PFSK-1 (cell line): ENCODE measurements around the gene C5orf22.

Experiments
- FOXP2 ChIP-seq: optimal IDR thresholded peaks from 2 replicates; pipeline ENCODE3; 2011; ENCODE audit warnings: borderline replicate concordance, control low read depth, inconsistent platforms; ENCODE audit not compliant: insufficient read depth; ENCODE audit errors: extremely low read length, extremely low read depth
- POLR2AphosphoS5 ChIP-seq: IDR thresholded peaks from 2 replicates; pipeline ENCODE4 v1.6.1; 2012; ENCODE audit warnings: low read depth, mild to moderate bottlenecking, control low read depth, low read length, moderate library complexity
- REST ChIP-seq, 2 experiments: IDR thresholded peaks; 2 replicates each; pipeline versions ENCODE4 v1.6.1 to v1.8.0; 2011 to 2012; ENCODE audit warnings: low read depth in 2 of 2, low read length in 2 of 2, control low read depth in 1 of 2, inconsistent platforms in 1 of 2, mild to moderate bottlenecking in 1 of 2, moderate library complexity in 1 of 2; ENCODE audit not compliant: insufficient read depth in 1 of 2
- SIN3A ChIP-seq: IDR thresholded peaks from 2 replicates; pipeline ENCODE4 v1.6.1; 2012; ENCODE audit warnings: mild to moderate bottlenecking, low read length, moderate library complexity, borderline replicate concordance; ENCODE audit not compliant: insufficient read depth
- TAF1 ChIP-seq: IDR thresholded peaks from 2 replicates; pipeline ENCODE4 v1.6.1; 2012; ENCODE audit warnings: low read length, control low read depth, borderline replicate concordance; ENCODE audit not compliant: insufficient read depth

Gene C5orf22

GRCh38 chr5:31502506-31502905, 29.6 kb upstream of the C5orf22 start:
- TF ChIP-seq SIN3A (no peak), TAF1 (no peak), REST (IDR thresholded peaks at IDR 0.05; ENCODE audit: insufficient read depth in 1 of 2, low read depth in 2 of 2, low read length in 2 of 2) (no peak), FOXP2 (no peak), POLR2AphosphoS5 (no peak)

- no peak for TF ChIP-seq REST (IDR thresholded peaks at IDR 0.05; ENCODE audit: insufficient read depth in 1 of 2, low read depth in 2 of 2, low read length in 2 of 2)
- no peak for TF ChIP-seq FOXP2
Measured at GRCh38 chr5:31504529-31504928, 27.6 kb upstream of the C5orf22 start.

- TF ChIP-seq REST (IDR thresholded peaks at IDR 0.05; ENCODE audit: insufficient read depth in 1 of 2, low read depth in 2 of 2, low read length in 2 of 2) = no peak
- no peak for TF ChIP-seq SIN3A
- no peak for TF ChIP-seq FOXP2
- no peak for TF ChIP-seq TAF1
- no peak for TF ChIP-seq POLR2AphosphoS5
Measured at GRCh38 chr5:31511305-31511704, 20.8 kb upstream of the C5orf22 start.

- TF ChIP-seq REST (IDR thresholded peaks at IDR 0.05; ENCODE audit: insufficient read depth in 1 of 2, low read depth in 2 of 2, low read length in 2 of 2) (no peak), SIN3A (no peak), TAF1 (no peak), POLR2AphosphoS5 (no peak), FOXP2 (no peak)
Measured at GRCh38 chr5:31516802-31517201, 15.3 kb upstream of the C5orf22 start.

- TF ChIP-seq FOXP2 (no peak), TAF1 (no peak), SIN3A (no peak), REST (IDR thresholded peaks at IDR 0.05; ENCODE audit: insufficient read depth in 1 of 2, low read depth in 2 of 2, low read length in 2 of 2) (no peak), POLR2AphosphoS5 (no peak)
Measured at GRCh38 chr5:31523041-31523440, 9.1 kb upstream of the C5orf22 start.
